ENCODE data around the gene PEMT.

DNA sequence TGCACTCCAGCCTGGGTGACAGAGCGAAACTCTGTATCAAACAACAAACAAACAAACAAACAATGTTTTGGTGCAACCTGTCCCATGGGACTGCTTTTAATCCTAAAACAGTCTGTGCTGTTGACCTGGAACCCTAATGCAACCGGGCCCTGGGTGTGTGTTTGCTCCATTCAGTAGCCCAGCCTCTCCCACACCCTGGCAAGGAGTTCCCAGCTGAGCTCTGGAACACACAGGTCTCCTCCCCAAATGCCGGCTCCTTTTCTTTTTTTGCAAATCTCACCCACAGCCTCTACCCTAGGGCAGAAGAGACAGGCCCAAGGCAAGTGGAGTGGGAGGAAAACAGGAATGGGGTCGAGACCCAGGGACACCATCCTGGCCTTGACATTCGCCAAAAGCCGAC is 65.6 kb downstream of the PEMT start:
- TF ChIP-seq, protein P1, sequence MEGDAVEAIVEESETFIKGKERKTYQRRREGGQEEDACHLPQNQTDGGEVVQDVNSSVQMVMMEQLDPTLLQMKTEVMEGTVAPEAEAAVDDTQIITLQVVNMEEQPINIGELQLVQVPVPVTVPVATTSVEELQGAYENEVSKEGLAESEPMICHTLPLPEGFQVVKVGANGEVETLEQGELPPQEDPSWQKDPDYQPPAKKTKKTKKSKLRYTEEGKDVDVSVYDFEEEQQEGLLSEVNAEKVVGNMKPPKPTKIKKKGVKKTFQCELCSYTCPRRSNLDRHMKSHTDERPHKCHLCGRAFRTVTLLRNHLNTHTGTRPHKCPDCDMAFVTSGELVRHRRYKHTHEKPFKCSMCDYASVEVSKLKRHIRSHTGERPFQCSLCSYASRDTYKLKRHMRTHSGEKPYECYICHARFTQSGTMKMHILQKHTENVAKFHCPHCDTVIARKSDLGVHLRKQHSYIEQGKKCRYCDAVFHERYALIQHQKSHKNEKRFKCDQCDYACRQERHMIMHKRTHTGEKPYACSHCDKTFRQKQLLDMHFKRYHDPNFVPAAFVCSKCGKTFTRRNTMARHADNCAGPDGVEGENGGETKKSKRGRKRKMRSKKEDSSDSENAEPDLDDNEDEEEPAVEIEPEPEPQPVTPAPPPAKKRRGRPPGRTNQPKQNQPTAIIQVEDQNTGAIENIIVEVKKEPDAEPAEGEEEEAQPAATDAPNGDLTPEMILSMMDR (conservative IDR thresholded peaks at IDR 0.05; ENCODE audit: low read depth, low read length), result no peak
- TF ChIP-seq EZH2 (IDR thresholded peaks at IDR 0.05; ENCODE audit: borderline replicate concordance, low read depth, low read length, poor library complexity, severe bottlenecking), result no peak

Measured in A673 (cell line).